GM12872 (cell line): ENCODE results near the gene WFIKKN2.

Experiments used
- CTCF ChIP-seq: IDR thresholded peaks from 3 replicates; pipeline ENCODE4 v1.5.1; 2011; ENCODE audit warnings: low read depth, mild to moderate bottlenecking, low read length, moderate library complexity; ENCODE audit not compliant: insufficient read depth

Gene WFIKKN2

GRCh38 chr17:50824429-50824828, 11.0 kb upstream of the WFIKKN2 start:
- no peak for TF ChIP-seq CTCF

GRCh38 chr17:50825188-50825587, 10.2 kb upstream of the WFIKKN2 start:
- no peak for TF ChIP-seq CTCF

GRCh38 chr17:50828508-50829170, 6.7 kb upstream of the WFIKKN2 start:
- no peak for TF ChIP-seq CTCF

DNA sequence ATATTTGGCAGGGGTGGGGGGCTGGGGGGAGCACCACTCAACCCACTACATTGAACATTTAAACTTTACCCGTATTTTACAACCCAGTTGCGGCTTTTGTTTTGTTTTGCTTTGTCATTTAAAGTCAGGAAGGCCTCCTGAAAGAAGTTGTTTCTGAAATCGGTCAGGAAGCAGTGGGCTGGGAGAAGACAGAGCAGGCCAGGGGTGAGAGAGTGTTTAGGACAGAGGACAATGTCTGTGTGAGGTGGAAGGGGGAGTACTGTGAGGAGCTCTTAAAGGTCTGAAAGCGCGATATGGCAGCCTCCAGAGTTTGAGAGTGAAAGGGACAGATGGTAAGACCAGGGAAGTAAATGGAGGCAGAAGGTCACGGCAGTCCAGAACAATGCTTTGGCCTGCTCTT, 6.1 kb upstream of the WFIKKN2 start:
- TF ChIP-seq CTCF = no peak

DNA sequence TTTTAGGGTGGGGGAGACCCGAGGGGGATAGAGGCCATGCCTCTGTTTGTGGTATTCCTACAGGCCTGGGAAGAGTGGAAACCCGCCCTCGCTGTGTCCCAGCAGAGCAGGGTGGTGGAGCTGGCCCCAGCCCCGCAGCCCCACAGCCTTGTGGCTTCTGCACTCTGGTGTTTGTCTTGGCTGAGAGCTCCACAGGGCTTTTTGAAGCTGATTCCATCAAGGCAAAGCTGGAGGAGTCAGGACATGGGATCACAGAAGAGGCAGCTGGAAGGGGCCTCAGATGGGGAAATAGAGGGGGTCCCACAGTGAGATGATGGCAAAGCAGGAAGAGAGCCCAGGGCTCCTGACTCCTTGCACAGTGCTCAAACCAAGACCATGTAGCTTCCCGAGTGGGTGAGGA, 5.0 kb upstream of the WFIKKN2 start:
- TF ChIP-seq CTCF = no peak

GRCh38 chr17:50830994-50831393, 4.4 kb upstream of the WFIKKN2 start:
- no peak for TF ChIP-seq CTCF

GRCh38 chr17:50831471-50831928, 3.9 kb upstream of the WFIKKN2 start:
- no peak for TF ChIP-seq CTCF
